Heart left ventricle (tissue), 16 donors: ENCODE results near the gene ADGRD1. TPM values are rescaled to one million over a fixed set of nuclear protein-coding genes. Genes with fewer than 3 reads are reported as not detected.

ENCODE experiments used
- ATAC-seq, 4 donors: fragments of 200-7000 bp; cut with Tn5 transposase; one replicate each; pipeline ENCODE4 v1.9.1; 2020 to 2022; ENCODE audit warnings: moderate library complexity in 4 of 4, mild to moderate bottlenecking in 3 of 4, moderate number of reproducible peaks in 1 of 4
- DNase-seq, 5 donors: peaks; one replicate each; pipeline ENCODE4 v3.0.0-alpha.2; 2020
- H3K27ac ChIP-seq, 12 donors: fragments of 200-600 bp; sonication (generic) in 4 of 12; one replicate each; pipeline versions ENCODE4 v1.5.0 to v1.8.0; 2016 to 2022; ENCODE audit warnings: mild to moderate bottlenecking in 2 of 12
- H3K27me3 ChIP-seq, 9 donors: fragments of 200-600 bp; sonication (generic) in 2 of 9; one replicate each; pipeline versions ENCODE4 v1.5.1 to v1.8.0; 2016 to 2022; ENCODE audit warnings: mild to moderate bottlenecking in 3 of 9
- H3K36me3 ChIP-seq, 9 donors: fragments of 200-600 bp; sonication (generic) in 2 of 9; one replicate each; pipeline versions ENCODE4 v1.5.0 to v1.8.0; 2018 to 2022; ENCODE audit warnings: mild to moderate bottlenecking in 2 of 9
- H3K4me1 ChIP-seq, 12 donors: fragments of 200-600 bp; sonication (generic) in 4 of 12; one replicate each; pipeline versions ENCODE4 v1.5.0 to v1.8.0; 2016 to 2022; ENCODE audit warnings: mild to moderate bottlenecking in 3 of 12
- H3K4me3 ChIP-seq, 12 donors: fragments of 200-600 bp; sonication (generic) in 4 of 12; one replicate each; pipeline versions ENCODE4 v1.5.0 to v1.8.0; 2017 to 2022; ENCODE audit warnings: mild to moderate bottlenecking in 9 of 12, moderate library complexity in 4 of 12
- H3K9me3 ChIP-seq, 12 donors: fragments of 200-600 bp; sonication (generic) in 4 of 12; one replicate each; pipeline versions ENCODE4 v1.5.0 to v1.8.0; 2016 to 2022; ENCODE audit warnings: mild to moderate bottlenecking in 1 of 12
- CTCF ChIP-seq, 12 donors: fragments of 200-600 bp; sonication (generic) in 4 of 12; IDR thresholded peaks; one replicate each; pipeline versions ENCODE4 v1.5.0 to v1.8.0; 2018 to 2022; ENCODE audit warnings: antibody characterized with exemption in 12 of 12, mild to moderate bottlenecking in 5 of 12
- POLR2A ChIP-seq, 2 donors: fragments of 450-650 bp; IDR thresholded peaks; one replicate each; pipeline ENCODE4 v1.6.1; 2017; ENCODE audit warnings: antibody characterized with exemption in 2 of 2, mild to moderate bottlenecking in 2 of 2, moderate library complexity in 2 of 2
- WGBS, 4 donors: extraction: QIAGEN DNeasy Blood & Tissue Kit in 2 of 4; methylation state at CpG; one replicate each; pipeline versions ENCODE4 v1.1.5 to v1.1.7; 2013 to 2018; 5-methylcytosine and 5-hydroxymethylcytosine counted together
- intact Hi-C, 10 donors: fragments of 100-400 bp; cut with DNase I; formaldehyde crosslinking; loops; one replicate each; pipeline versions ENCODE4 v1.11.1 to v1.14.2; 2022
- polyA plus RNA-seq, 2 donors: library from polyadenylated mRNA; stranded (reverse); fragments of 200-250 nt; gene quantifications; one replicate each; pipeline ENCODE4 v1.2.3, GENCODE V29; 2013
- total RNA-seq, 9 donors: library from RNA; depleted of rRNA in 2 of 9; stranded (reverse); fragments of >200 nt in 2 of 9; fragmentation: NEBNext Ultra II Directional in 3 of 9; extraction: Animal tissue kit (Norgen Biotek cat#: 25700) in 3 of 9; gene quantifications; one replicate each; pipeline versions ENCODE4 v1.1.0 to v1.2.4, GENCODE V29; 2016 to 2023
- donor health status: ischemic (EF 13 %, LVEDD 7.1; RV severe dilation, severe dysfunction).
- donor health status: healthy with polysubstance abuse.
- donor health status: DM: no; HTN: yes; CAD: no.
- donor health status: DM: no; HTN: no; CAD: no.
- donor health status: ischemic (EF 25% LVEDD 6.9; RV normal size, moderate dysfunction).
- donor health status: ischemic (EF 25% LVEDD 5.7; RV mildly dilated, moderate dysfunction).
- donor health status: healthy.
- donor health status: DM: yes; HTN: yes; CAD: no.
- donor health status: ischemic (EF 35%, LVEDD 5.7; RV mildly dilated, moderate dysfunction).
- donor health status: nonischemic (EF 11% LVEDD 7.7; RV severe dilation, severe dysfunction).
- donor health status: DM: yes; HTN: yes; CAD: no.
- donor health status: PGD.
- donor health status: ischemic (EF 29% LVEDD 5.4; RV normal size, mild dysfunction).
- donor health status: nonischemic (EF 23%, LVEDD 6.1; RV moderate dilation, normal function).

Gene ADGRD1
- total and polyA plus RNA-seq, 11 donors: 22.7 to 109 (median 66.3) TPM

GRCh38 chr12:131065801-131066200 lies 112.1 kb downstream of the ADGRD1 start:
- no peak overlapping the region for H3K4me3 ChIP-seq
- no peak for ATAC-seq
- no peaks in the 10 kb centered on the region for H3K27me3 ChIP-seq
- intact Hi-C loops: no loop called here
- peaks cover 0 to 4% (median 0%) of the 10 kb centered on the region in 12 donors for H3K9me3 ChIP-seq
- TF ChIP-seq CTCF (IDR thresholded peaks at IDR 0.05): no peak
- no peak for TF ChIP-seq POLR2A (IDR thresholded peaks at IDR 0.05)
- WGBS, 4 donors: 65 to 75% (median 70%) methylated on average over 4 of the region's 4 CpGs
- H3K27ac ChIP-seq: peak overlapping the region in 7 of 12 donors; percentile 33 to 73 (median 57)
- DNase-seq: no peak
- peaks cover 0 to 52% (median 18%) of the 10 kb centered on the region in 12 donors for H3K4me1 ChIP-seq
- H3K36me3 ChIP-seq: peaks cover 0 to 3% (median 0%) of the 10 kb centered on the region in 9 donors

DNA sequence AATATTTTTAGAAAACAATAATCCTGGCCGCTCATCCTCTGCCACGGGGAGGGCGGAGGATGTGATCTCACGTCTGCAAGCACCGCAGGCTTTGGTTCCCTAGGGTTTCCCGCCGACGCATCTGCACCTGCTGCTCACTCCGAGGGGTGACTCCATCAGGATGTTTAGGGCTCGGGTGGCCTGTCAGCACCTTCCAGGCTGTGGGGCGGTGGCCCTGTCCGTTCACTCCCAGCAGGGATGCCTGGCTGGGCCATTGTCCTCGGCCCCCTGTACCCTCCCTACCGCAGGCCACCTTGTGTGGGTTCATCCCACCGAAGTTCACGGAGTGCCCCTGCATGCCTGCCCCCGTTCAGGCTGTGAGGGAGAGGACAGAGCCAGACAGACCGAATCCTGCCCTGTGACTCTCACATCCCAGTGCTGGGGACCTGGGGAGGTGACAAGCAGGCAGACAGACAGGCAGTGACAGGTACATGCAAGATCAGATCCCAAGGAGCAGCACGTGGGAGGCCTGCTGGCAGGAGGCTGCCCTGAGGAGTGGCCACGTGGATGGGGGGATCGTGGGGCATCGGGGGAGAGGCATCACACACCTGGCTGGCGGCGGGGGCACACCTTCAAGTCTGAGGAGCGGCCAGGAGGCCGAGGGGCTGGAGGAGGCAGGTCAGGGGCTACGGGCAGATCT lies 112.6 kb downstream of the ADGRD1 start:
- Histone ChIP-seq H3K36me3 (peaks cover 0 to 3% (median 0%) of the 10 kb centered on the region in 9 donors), H3K27ac (peak overlapping the region in 5 of 12 donors; percentile 46 to 73 (median 70)), H3K4me1 (peaks cover 0 to 52% (median 18%) of the 10 kb centered on the region in 12 donors), H3K4me3 (no peak overlapping the region), H3K9me3 (peaks cover 0 to 3% (median 0%) of the 10 kb centered on the region in 12 donors), H3K27me3 (no peaks in the 10 kb centered on the region)
- DNase-seq (peak in 3 of 5 donors; percentile 35 to 69 (median 52)), ATAC-seq (peak; percentile 8 to 92 (median 26))
- TF ChIP-seq POLR2A (IDR thresholded peaks at IDR 0.05): no peak
- TF ChIP-seq CTCF (IDR thresholded peaks at IDR 0.05): no peak
- intact Hi-C loops: no loop called here
- 68 to 85% (median 72%) methylated on average over 19 to 27 of the region's 27 CpGs for WGBS, 4 donors

- DNase-seq (peak in 2 of 5 donors; percentile 7 to 17), ATAC-seq (peak in 1 of 4 donors; percentile 11)
- 90 to 95% (median 92%) methylated on average over 13 to 14 of the region's 14 CpGs for WGBS, 4 donors
- H3K9me3 ChIP-seq: no peaks in the 10 kb centered on the region
- intact Hi-C loops: no loop called here
- H3K4me1 ChIP-seq: peaks cover 0 to 47% (median 18%) of the 10 kb centered on the region in 12 donors
- no peaks in the 10 kb centered on the region for H3K36me3 ChIP-seq
- TF ChIP-seq CTCF (IDR thresholded peaks at IDR 0.05) (no peak), POLR2A (IDR thresholded peaks at IDR 0.05) (no peak)
- peak overlapping the region in 2 of 12 donors; percentile 1 to 73 for H3K27ac ChIP-seq
- no peak overlapping the region for H3K4me3 ChIP-seq
- H3K27me3 ChIP-seq: no peaks in the 10 kb centered on the region
Observed at GRCh38 chr12:131066886-131067490, 113.3 kb downstream of the ADGRD1 start.
